Activated CD8-positive, alpha-beta memory T cell treated with anti-CD3 and anti-CD28 coated beads, Interleukin-2, amount 10 ng/mL, durations not matched to agents 7 days and 5 days (primary cell): ENCODE measurements around the gene ZFYVE9. TPM values are rescaled to one million over a fixed set of nuclear protein-coding genes. Genes with fewer than 3 reads are reported as not detected.
"Not testable (repeated sequence)": the region's sequence is repeated elsewhere in the genome, so short reads cannot be mapped to it uniquely, and the experiment has no call there.

Source experiments
- ATAC-seq: fragments of 150-1000 bp; cut with Tn5 transposase; one replicate; pipeline ENCODE4 v1.10.0; 2021; ENCODE audit warnings: moderate library complexity
- CTCF ChIA-PET: fragments of 350-600 bp; sonication (Branson Sonifier 250); formaldehyde crosslinking; loops from one replicate; lab custom pipeline; 2021; ENCODE audit warnings: antibody characterized with exemption; lab: Charles Lee
- DNase-seq: peaks from one replicate; pipeline ENCODE4 v3.0.0-alpha.2; 2020
- H3K27ac Mint-ChIP-seq: one replicate; pipeline ENCODE4 v1.8.0; 2021; ENCODE audit warnings: mild to moderate bottlenecking, mixed read lengths
- H3K27me3 Mint-ChIP-seq: one replicate; pipeline ENCODE4 v1.8.0; 2021; ENCODE audit warnings: mixed read lengths
- H3K36me3 Mint-ChIP-seq: one replicate; pipeline ENCODE4 v1.8.0; 2021; ENCODE audit warnings: mild to moderate bottlenecking, mixed read lengths
- H3K4me1 Mint-ChIP-seq: one replicate; pipeline ENCODE4 v1.8.0; 2021; ENCODE audit warnings: mixed read lengths
- H3K4me3 Mint-ChIP-seq: one replicate; pipeline ENCODE4 v1.8.0; 2021; ENCODE audit warnings: mild to moderate bottlenecking, moderate library complexity, mixed read lengths
- H3K9me3 Mint-ChIP-seq: one replicate; pipeline ENCODE4 v1.8.0; 2022; ENCODE audit warnings: low read depth, mixed read lengths
- total RNA-seq, 2 experiments: library from RNA; stranded (reverse); gene quantifications; one replicate each; pipeline ENCODE4 v1.2.3, GENCODE V29; 2021

ZFYVE9 gene
- total RNA-seq, 2 experiments from 2014 or later = 0.29 to 0.35 TPM

- Mint-ChIP-seq H3K27ac (no peak overlapping the region), H3K36me3 (no peaks in the 10 kb centered on the region), H3K9me3 (no peaks in the 10 kb centered on the region), H3K27me3 (no peaks in the 10 kb centered on the region), H3K4me1 (no peaks in the 10 kb centered on the region), H3K4me3 (no peak overlapping the region)
- ATAC-seq (no peak), DNase-seq (no peak)
- CTCF ChIA-PET = no interaction called here
Measured at GRCh38 chr1:52159033-52159789, 17.3 kb downstream of the ZFYVE9 start.

GRCh38 chr1:52162947-52163346, 21.1 kb downstream of the ZFYVE9 start:
- ATAC-seq (no peak), DNase-seq (no peak)
- Mint-ChIP-seq H3K36me3 (no peaks in the 10 kb centered on the region), H3K27ac (no peak overlapping the region), H3K27me3 (no peaks in the 10 kb centered on the region), H3K4me1 (no peaks in the 10 kb centered on the region), H3K4me3 (no peak overlapping the region), H3K9me3 (no peaks in the 10 kb centered on the region)
- CTCF ChIA-PET = no interaction called here

GRCh38 chr1:52164604-52165003, 22.7 kb downstream of the ZFYVE9 start:
- ATAC-seq (no peak), DNase-seq (no peak)
- Mint-ChIP-seq H3K4me1 (no peaks in the 10 kb centered on the region), H3K36me3 (no peaks in the 10 kb centered on the region), H3K4me3 (no peak overlapping the region), H3K9me3 (no peaks in the 10 kb centered on the region), H3K27ac (no peak overlapping the region), H3K27me3 (no peaks in the 10 kb centered on the region)
- CTCF ChIA-PET = no interaction called here

- no peaks in the 10 kb centered on the region for H3K27me3 Mint-ChIP-seq
- CTCF ChIA-PET = no interaction called here
- no peak for ATAC-seq
- H3K9me3 Mint-ChIP-seq = peaks cover 6% of the 10 kb centered on the region
- no peak overlapping the region for H3K4me3 Mint-ChIP-seq
- no peak overlapping the region for H3K27ac Mint-ChIP-seq
- no peaks in the 10 kb centered on the region for H3K36me3 Mint-ChIP-seq
- DNase-seq = no peak
- no peaks in the 10 kb centered on the region for H3K4me1 Mint-ChIP-seq
Measured at GRCh38 chr1:52166996-52167753, 25.3 kb downstream of the ZFYVE9 start.

- ATAC-seq (no peak), DNase-seq (no peak)
- Mint-ChIP-seq H3K27ac (no peak overlapping the region), H3K36me3 (no peaks in the 10 kb centered on the region), H3K27me3 (no peaks in the 10 kb centered on the region), H3K4me1 (no peaks in the 10 kb centered on the region), H3K9me3 (peaks cover 6% of the 10 kb centered on the region), H3K4me3 (no peak overlapping the region)
- CTCF ChIA-PET = no interaction called here
Measured at GRCh38 chr1:52168373-52169080, 26.6 kb downstream of the ZFYVE9 start.

GRCh38 chr1:52171149-52171548, 29.3 kb downstream of the ZFYVE9 start:
- H3K27ac Mint-ChIP-seq, ATAC-seq, H3K36me3 Mint-ChIP-seq, H3K4me3 Mint-ChIP-seq, CTCF ChIA-PET, H3K27me3 Mint-ChIP-seq, H3K9me3 Mint-ChIP-seq, H3K4me1 Mint-ChIP-seq, DNase-seq: not testable (repeated sequence)

GRCh38 chr1:52179073-52179472, 37.2 kb downstream of the ZFYVE9 start:
- no peak for ATAC-seq

GRCh38 chr1:52180176-52180575, 38.3 kb downstream of the ZFYVE9 start:
- ATAC-seq (no peak), DNase-seq (no peak)
- H3K27me3 Mint-ChIP-seq = no peaks in the 10 kb centered on the region
- no peaks in the 10 kb centered on the region for H3K4me1 Mint-ChIP-seq
- H3K36me3 Mint-ChIP-seq = no peaks in the 10 kb centered on the region
- CTCF ChIA-PET = no interaction called here
- no peak overlapping the region for H3K4me3 Mint-ChIP-seq
- H3K9me3 Mint-ChIP-seq = no peaks in the 10 kb centered on the region
- no peak overlapping the region for H3K27ac Mint-ChIP-seq

More at GRCh38 chr1:52179073-52179472, 37.2 kb downstream of the ZFYVE9 start:
- DNase-seq = no peak
- H3K27ac Mint-ChIP-seq = no peak overlapping the region
- H3K4me3 Mint-ChIP-seq = no peak overlapping the region
- no peaks in the 10 kb centered on the region for H3K27me3 Mint-ChIP-seq
- H3K9me3 Mint-ChIP-seq = no peaks in the 10 kb centered on the region
- H3K4me1 Mint-ChIP-seq = no peaks in the 10 kb centered on the region
- no peaks in the 10 kb centered on the region for H3K36me3 Mint-ChIP-seq
- CTCF ChIA-PET = no interaction called here

- ATAC-seq, H3K36me3 Mint-ChIP-seq, H3K27ac Mint-ChIP-seq, H3K4me1 Mint-ChIP-seq, H3K27me3 Mint-ChIP-seq, DNase-seq, CTCF ChIA-PET, H3K9me3 Mint-ChIP-seq, H3K4me3 Mint-ChIP-seq: not testable (repeated sequence)
Measured at GRCh38 chr1:52181759-52182158, 39.9 kb downstream of the ZFYVE9 start.

- H3K4me1 Mint-ChIP-seq, H3K4me3 Mint-ChIP-seq, H3K9me3 Mint-ChIP-seq, CTCF ChIA-PET, ATAC-seq, H3K36me3 Mint-ChIP-seq, H3K27me3 Mint-ChIP-seq, DNase-seq, H3K27ac Mint-ChIP-seq: not testable (repeated sequence)
Measured at GRCh38 chr1:52182328-52182727, 40.4 kb downstream of the ZFYVE9 start.

GRCh38 chr1:52182874-52183400, 41.0 kb downstream of the ZFYVE9 start:
- no peaks in the 10 kb centered on the region for H3K4me1 Mint-ChIP-seq
- CTCF ChIA-PET = no interaction called here

GRCh38 chr1:52186449-52186848, 44.6 kb downstream of the ZFYVE9 start:
- H3K9me3 Mint-ChIP-seq = no peaks in the 10 kb centered on the region
- H3K4me1 Mint-ChIP-seq = no peaks in the 10 kb centered on the region
- H3K36me3 Mint-ChIP-seq = no peaks in the 10 kb centered on the region
- H3K27ac Mint-ChIP-seq = no peak overlapping the region
- no peak for DNase-seq
- no peak overlapping the region for H3K4me3 Mint-ChIP-seq
- no peak for ATAC-seq
- CTCF ChIA-PET = no interaction called here
- H3K27me3 Mint-ChIP-seq = no peaks in the 10 kb centered on the region

More at GRCh38 chr1:52182874-52183400, 41.0 kb downstream of the ZFYVE9 start:
- no peak overlapping the region for H3K4me3 Mint-ChIP-seq
- H3K36me3 Mint-ChIP-seq = no peaks in the 10 kb centered on the region
- no peaks in the 10 kb centered on the region for H3K9me3 Mint-ChIP-seq
- no peak overlapping the region for H3K27ac Mint-ChIP-seq
- DNase-seq = no peak
- no peaks in the 10 kb centered on the region for H3K27me3 Mint-ChIP-seq
- no peak for ATAC-seq

- no peaks in the 10 kb centered on the region for H3K9me3 Mint-ChIP-seq
- H3K27me3 Mint-ChIP-seq = peaks cover 9% of the 10 kb centered on the region
- CTCF ChIA-PET = no interaction called here
- no peaks in the 10 kb centered on the region for H3K4me1 Mint-ChIP-seq
- H3K27ac Mint-ChIP-seq = no peak overlapping the region
- ATAC-seq (no peak), DNase-seq (no peak)
- H3K4me3 Mint-ChIP-seq = no peak overlapping the region
- H3K36me3 Mint-ChIP-seq = no peaks in the 10 kb centered on the region
Measured at GRCh38 chr1:52189898-52190480, 48.1 kb downstream of the ZFYVE9 start.
